ENCODE results near the gene TTLL10. TPM values are rescaled to one million over a fixed set of nuclear protein-coding genes. Genes with fewer than 3 reads are reported as not detected.
A peak's percentile ranks its signal among the peaks of the same experiment; 100 is the strongest.

TTLL10 gene
- polyA plus RNA-seq, 2 donors: 0.28 to 0.43 TPM

DNA sequence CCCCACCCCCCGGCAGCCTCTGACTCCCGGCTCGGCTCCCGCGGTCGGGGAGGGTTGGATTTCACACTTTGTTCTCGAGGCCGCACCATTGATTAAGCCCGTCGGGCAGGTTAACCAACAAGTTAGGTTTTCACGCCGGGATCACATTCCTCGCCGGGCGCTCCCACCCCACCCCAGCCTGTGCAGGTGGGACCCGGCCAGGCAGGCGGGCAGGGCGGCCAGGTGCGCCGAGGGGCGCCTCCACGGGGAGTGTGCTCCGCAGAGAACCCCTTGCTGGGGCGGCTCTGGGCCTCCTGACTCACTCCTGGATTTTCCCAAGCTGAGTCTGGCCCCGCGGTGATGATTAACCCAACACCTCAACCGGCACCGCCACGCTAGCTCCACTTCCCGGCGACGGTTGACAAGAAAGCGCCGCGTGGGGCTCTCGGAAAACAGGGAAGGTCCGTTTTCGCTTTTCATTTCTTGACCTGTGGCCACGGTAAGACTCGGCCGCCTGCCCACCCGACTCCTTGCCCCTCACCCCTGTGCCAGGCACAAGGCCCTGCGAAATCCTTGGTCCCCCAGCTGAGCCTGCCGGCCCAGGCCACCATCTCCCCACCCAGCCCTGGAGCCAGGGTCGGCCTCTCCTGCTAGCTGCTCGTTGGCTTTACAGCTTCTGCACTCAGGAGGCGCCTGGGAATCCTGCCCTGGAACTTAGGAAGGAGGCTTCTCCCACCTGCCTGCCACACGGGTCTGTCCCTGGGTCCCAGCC, 8.8 kb upstream of the TTLL10 start:
- peak overlapping the region; percentile 95 to 97 for H3K27ac ChIP-seq (ENCODE audit: low read depth in 2 of 2, low read length in 1 of 2)
- H3K4me1 ChIP-seq (ENCODE audit: control insufficient read depth in 2 of 2, insufficient read depth in 2 of 2, low read length in 1 of 2): peaks cover 4 to 19% of the 10 kb centered on the region in 2 donors
- H3K4me3 ChIP-seq (ENCODE audit: low read depth in 1 of 2, low read length in 2 of 2): peak overlapping the region; percentile 65 to 84
- H3K27me3 ChIP-seq (ENCODE audit: control insufficient read depth in 1 of 2, insufficient read depth in 2 of 2, low read length in 2 of 2): no peaks in the 10 kb centered on the region
- H3K9me3 ChIP-seq (ENCODE audit: control insufficient read depth in 2 of 2, insufficient read depth in 1 of 2, low read depth in 1 of 2, low read length in 1 of 2): no peaks in the 10 kb centered on the region
- 36 to 40% methylated on average over 47 to 48 of the region's 48 CpGs for WGBS, 2 donors
- peaks cover 0 to 15% of the 10 kb centered on the region in 2 donors for H3K36me3 ChIP-seq (ENCODE audit: control insufficient read depth in 2 of 2, insufficient read depth in 2 of 2, low read length in 1 of 2)

DNA sequence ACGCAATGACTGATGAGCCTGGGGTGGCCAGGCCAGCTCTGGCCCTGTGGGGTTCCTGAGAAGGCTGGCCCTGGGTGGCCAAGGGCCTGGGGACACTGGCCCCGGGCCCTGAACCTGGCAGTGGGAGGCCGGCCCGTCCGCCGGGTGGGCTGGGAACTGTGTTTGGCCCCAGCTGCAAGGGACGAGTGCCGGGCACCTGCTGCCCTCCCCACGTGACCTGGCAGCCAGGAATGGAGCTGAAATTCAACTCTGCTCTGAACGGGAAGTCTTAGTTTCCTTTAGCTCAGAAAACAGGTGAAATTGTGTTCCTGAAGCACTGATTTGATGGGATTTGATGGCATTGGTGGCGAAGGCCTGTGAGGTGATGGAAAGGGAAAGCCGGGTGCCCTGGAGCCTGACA, 8.2 kb upstream of the TTLL10 start:
- Histone ChIP-seq H3K4me1 (ENCODE audit: control insufficient read depth in 2 of 2, insufficient read depth in 2 of 2, low read length in 1 of 2) (peaks cover 4 to 19% of the 10 kb centered on the region in 2 donors), H3K9me3 (ENCODE audit: control insufficient read depth in 2 of 2, insufficient read depth in 1 of 2, low read depth in 1 of 2, low read length in 1 of 2) (no peaks in the 10 kb centered on the region), H3K4me3 (ENCODE audit: low read depth in 1 of 2, low read length in 2 of 2) (peak overlapping the region; percentile 65 to 84), H3K36me3 (ENCODE audit: control insufficient read depth in 2 of 2, insufficient read depth in 2 of 2, low read length in 1 of 2) (peaks cover 0 to 19% of the 10 kb centered on the region in 2 donors), H3K27me3 (ENCODE audit: control insufficient read depth in 1 of 2, insufficient read depth in 2 of 2, low read length in 2 of 2) (no peaks in the 10 kb centered on the region), H3K27ac (ENCODE audit: low read depth in 2 of 2, low read length in 1 of 2) (peak overlapping the region; percentile 95 to 97)
- WGBS, 2 donors: 37 to 48% methylated on average over 12 of the region's 12 CpGs

DNA sequence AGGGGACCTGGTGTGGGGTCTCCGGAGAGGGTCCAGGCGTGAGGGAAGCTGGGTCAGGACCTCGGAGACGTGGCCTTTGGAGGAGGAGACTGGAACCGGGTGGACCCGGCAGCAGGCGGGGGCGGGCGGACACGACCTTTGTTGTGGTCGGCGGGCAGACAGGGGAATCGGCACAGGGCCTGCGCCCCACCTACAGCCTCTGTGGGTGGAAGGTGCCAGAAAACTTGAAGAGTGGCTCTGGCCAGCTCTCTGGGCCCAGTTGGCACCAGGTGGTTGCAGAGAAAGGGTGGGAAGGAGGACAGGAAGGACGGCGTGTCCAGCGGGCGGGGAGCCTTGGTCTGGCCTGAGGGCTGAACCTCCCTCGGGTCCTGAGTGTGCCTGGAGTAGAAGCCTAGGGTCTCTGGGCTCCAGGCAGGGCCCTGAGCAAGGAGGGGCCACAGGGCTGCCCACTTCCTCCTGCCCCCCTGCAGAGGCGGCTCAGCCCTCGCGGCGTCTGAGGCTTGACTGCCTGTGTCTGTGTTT, 7.7 kb upstream of the TTLL10 start:
- Histone ChIP-seq H3K9me3 (ENCODE audit: control insufficient read depth in 2 of 2, insufficient read depth in 1 of 2, low read depth in 1 of 2, low read length in 1 of 2) (no peaks in the 10 kb centered on the region), H3K27ac (ENCODE audit: low read depth in 2 of 2, low read length in 1 of 2) (peak overlapping the region; percentile 7 to 65), H3K27me3 (ENCODE audit: control insufficient read depth in 1 of 2, insufficient read depth in 2 of 2, low read length in 2 of 2) (no peaks in the 10 kb centered on the region), H3K4me1 (ENCODE audit: control insufficient read depth in 2 of 2, insufficient read depth in 2 of 2, low read length in 1 of 2) (peaks cover 4 to 19% of the 10 kb centered on the region in 2 donors), H3K36me3 (ENCODE audit: control insufficient read depth in 2 of 2, insufficient read depth in 2 of 2, low read length in 1 of 2) (peaks cover 0 to 19% of the 10 kb centered on the region in 2 donors), H3K4me3 (ENCODE audit: low read depth in 1 of 2, low read length in 2 of 2) (peak overlapping the region; percentile 65 to 84)
- WGBS, 2 donors: 31 to 42% methylated on average over 19 to 23 of the region's 23 CpGs

GRCh38 chr1:1166642-1167397, 6.9 kb upstream of the TTLL10 start:
- Histone ChIP-seq H3K4me1 (ENCODE audit: control insufficient read depth in 2 of 2, insufficient read depth in 2 of 2, low read length in 1 of 2) (peaks cover 4 to 18% of the 10 kb centered on the region in 2 donors), H3K27ac (ENCODE audit: low read depth in 2 of 2, low read length in 1 of 2) (no peak overlapping the region), H3K4me3 (ENCODE audit: low read depth in 1 of 2, low read length in 2 of 2) (peak overlapping the region; percentile 23 to 65), H3K36me3 (ENCODE audit: control insufficient read depth in 2 of 2, insufficient read depth in 2 of 2, low read length in 1 of 2) (peaks cover 0 to 19% of the 10 kb centered on the region in 2 donors), H3K27me3 (ENCODE audit: control insufficient read depth in 1 of 2, insufficient read depth in 2 of 2, low read length in 2 of 2) (no peaks in the 10 kb centered on the region), H3K9me3 (ENCODE audit: control insufficient read depth in 2 of 2, insufficient read depth in 1 of 2, low read depth in 1 of 2, low read length in 1 of 2) (no peaks in the 10 kb centered on the region)
- WGBS, 2 donors: 50 to 61% methylated on average over 27 to 44 of the region's 44 CpGs

DNA sequence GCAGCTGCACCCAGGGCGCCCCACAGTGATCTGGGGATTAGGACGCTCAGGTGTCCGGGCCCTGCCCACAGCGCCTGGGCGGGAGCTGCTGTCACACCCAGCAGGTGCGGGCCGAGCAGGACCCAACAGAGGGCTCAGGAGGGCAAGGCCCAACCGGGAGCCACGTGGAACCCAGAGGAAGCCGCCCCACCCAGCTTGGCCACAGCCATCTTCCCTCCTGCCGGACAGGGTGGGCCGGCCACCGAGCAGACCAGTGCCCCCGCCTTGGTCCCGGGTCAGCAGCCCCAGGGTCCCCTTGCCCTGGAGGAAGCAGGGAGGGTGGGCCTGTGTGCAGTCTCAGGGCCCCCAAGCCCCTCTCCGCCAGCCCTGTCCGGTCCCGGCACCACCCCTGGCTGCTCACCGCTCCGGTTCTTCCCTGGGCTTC, 6.3 kb upstream of the TTLL10 start:
- H3K4me3 ChIP-seq (ENCODE audit: low read depth in 1 of 2, low read length in 2 of 2): peak overlapping the region; percentile 23 to 65
- no peaks in the 10 kb centered on the region for H3K9me3 ChIP-seq (ENCODE audit: control insufficient read depth in 2 of 2, insufficient read depth in 1 of 2, low read depth in 1 of 2, low read length in 1 of 2)
- no peaks in the 10 kb centered on the region for H3K27me3 ChIP-seq (ENCODE audit: control insufficient read depth in 1 of 2, insufficient read depth in 2 of 2, low read length in 2 of 2)
- WGBS, 2 donors: 57 to 61% methylated on average over 20 of the region's 20 CpGs
- H3K36me3 ChIP-seq (ENCODE audit: control insufficient read depth in 2 of 2, insufficient read depth in 2 of 2, low read length in 1 of 2): peaks cover 0 to 19% of the 10 kb centered on the region in 2 donors
- no peak overlapping the region for H3K27ac ChIP-seq (ENCODE audit: low read depth in 2 of 2, low read length in 1 of 2)
- peaks cover 4 to 15% of the 10 kb centered on the region in 2 donors for H3K4me1 ChIP-seq (ENCODE audit: control insufficient read depth in 2 of 2, insufficient read depth in 2 of 2, low read length in 1 of 2)

- WGBS, 2 donors: 79 to 86% methylated on average over 30 to 36 of the region's 36 CpGs
- H3K27ac ChIP-seq (ENCODE audit: low read depth in 2 of 2, low read length in 1 of 2): no peak overlapping the region
- H3K4me3 ChIP-seq (ENCODE audit: low read depth in 1 of 2, low read length in 2 of 2): no peak overlapping the region
- no peaks in the 10 kb centered on the region for H3K27me3 ChIP-seq (ENCODE audit: control insufficient read depth in 1 of 2, insufficient read depth in 2 of 2, low read length in 2 of 2)
- H3K36me3 ChIP-seq (ENCODE audit: control insufficient read depth in 2 of 2, insufficient read depth in 2 of 2, low read length in 1 of 2): peaks cover 0 to 19% of the 10 kb centered on the region in 2 donors
- H3K9me3 ChIP-seq (ENCODE audit: control insufficient read depth in 2 of 2, insufficient read depth in 1 of 2, low read depth in 1 of 2, low read length in 1 of 2): no peaks in the 10 kb centered on the region
- peaks cover 4 to 15% of the 10 kb centered on the region in 2 donors for H3K4me1 ChIP-seq (ENCODE audit: control insufficient read depth in 2 of 2, insufficient read depth in 2 of 2, low read length in 1 of 2)
Observed at GRCh38 chr1:1167841-1168450, 5.7 kb upstream of the TTLL10 start.

GRCh38 chr1:1168451-1169411, 4.9 kb upstream of the TTLL10 start:
- H3K9me3 ChIP-seq (ENCODE audit: control insufficient read depth in 2 of 2, insufficient read depth in 1 of 2, low read depth in 1 of 2, low read length in 1 of 2): no peaks in the 10 kb centered on the region
- H3K4me3 ChIP-seq (ENCODE audit: low read depth in 1 of 2, low read length in 2 of 2): no peak overlapping the region
- no peaks in the 10 kb centered on the region for H3K27me3 ChIP-seq (ENCODE audit: control insufficient read depth in 1 of 2, insufficient read depth in 2 of 2, low read length in 2 of 2)
- H3K36me3 ChIP-seq (ENCODE audit: control insufficient read depth in 2 of 2, insufficient read depth in 2 of 2, low read length in 1 of 2): peaks cover 0 to 19% of the 10 kb centered on the region in 2 donors
- peaks cover 4 to 15% of the 10 kb centered on the region in 2 donors for H3K4me1 ChIP-seq (ENCODE audit: control insufficient read depth in 2 of 2, insufficient read depth in 2 of 2, low read length in 1 of 2)
- H3K27ac ChIP-seq (ENCODE audit: low read depth in 2 of 2, low read length in 1 of 2): no peak overlapping the region
- 80 to 81% methylated on average over 32 to 37 of the region's 37 CpGs for WGBS, 2 donors

GRCh38 chr1:1169429-1170214, 4.1 kb upstream of the TTLL10 start:
- H3K9me3 ChIP-seq (ENCODE audit: control insufficient read depth in 2 of 2, insufficient read depth in 1 of 2, low read depth in 1 of 2, low read length in 1 of 2): no peaks in the 10 kb centered on the region
- WGBS, 2 donors: 68 to 76% methylated on average over 28 to 32 of the region's 32 CpGs
- no peaks in the 10 kb centered on the region for H3K27me3 ChIP-seq (ENCODE audit: control insufficient read depth in 1 of 2, insufficient read depth in 2 of 2, low read length in 2 of 2)
- no peak overlapping the region for H3K4me3 ChIP-seq (ENCODE audit: low read depth in 1 of 2, low read length in 2 of 2)
- H3K27ac ChIP-seq (ENCODE audit: low read depth in 2 of 2, low read length in 1 of 2): no peak overlapping the region
- H3K36me3 ChIP-seq (ENCODE audit: control insufficient read depth in 2 of 2, insufficient read depth in 2 of 2, low read length in 1 of 2): peaks cover 0 to 20% of the 10 kb centered on the region in 2 donors
- peaks cover 4 to 15% of the 10 kb centered on the region in 2 donors for H3K4me1 ChIP-seq (ENCODE audit: control insufficient read depth in 2 of 2, insufficient read depth in 2 of 2, low read length in 1 of 2)
